Endodermal cell (in vitro differentiated cells): ENCODE data around the gene FAM163A. TPM values are rescaled to one million over a fixed set of nuclear protein-coding genes. Genes with fewer than 3 reads are reported as not detected.

ENCODE experiments used
- DNase-seq: peaks from one replicate; pipeline ENCODE4 v3.0.0-alpha.2; 2017
- H3K27ac ChIP-seq: 2 replicates; pipeline ENCODE4 v1.5.1; 2013; ENCODE audit warnings: mild to moderate bottlenecking, low read depth, low read length, moderate library complexity
- H3K27me3 ChIP-seq: 2 replicates; pipeline ENCODE4 v1.6.1; 2013; ENCODE audit warnings: mild to moderate bottlenecking, low read length, moderate library complexity; ENCODE audit not compliant: insufficient read depth, control insufficient read depth, poor library complexity, severe bottlenecking
- H3K36me3 ChIP-seq: 2 replicates; pipeline ENCODE4 v1.7.0; 2013; ENCODE audit warnings: mild to moderate bottlenecking, low read length, moderate library complexity; ENCODE audit not compliant: control insufficient read depth, insufficient read depth
- H3K4me1 ChIP-seq: one replicate; pipeline ENCODE4 v1.7.0; 2013; ENCODE audit warnings: low read length; ENCODE audit not compliant: control insufficient read depth, insufficient read depth
- H3K4me3 ChIP-seq: 2 replicates; pipeline ENCODE4 v1.5.1; 2013; ENCODE audit warnings: mild to moderate bottlenecking, low read length, moderate library complexity
- H3K9ac ChIP-seq: 2 replicates; pipeline ENCODE4 v1.6.1; 2013; ENCODE audit warnings: mild to moderate bottlenecking, low read length, moderate library complexity; ENCODE audit not compliant: poor library complexity, severe bottlenecking; ENCODE audit errors: extremely low read depth
- H3K9me3 ChIP-seq: 2 replicates; pipeline ENCODE4 v1.6.1; 2013; ENCODE audit warnings: mild to moderate bottlenecking, low read length, moderate library complexity; ENCODE audit not compliant: control insufficient read depth
- H3K27ac Mint-ChIP-seq: 2 replicates; pipeline ENCODE4 v1.8.0; 2020; ENCODE audit warnings: mixed read lengths
- H3K27me3 Mint-ChIP-seq: 2 replicates; pipeline ENCODE4 v1.8.0; 2021; ENCODE audit warnings: mild to moderate bottlenecking, mixed read lengths; ENCODE audit not compliant: insufficient read depth
- H3K36me3 Mint-ChIP-seq: 2 replicates; pipeline ENCODE4 v1.8.0; 2020; ENCODE audit warnings: low read depth, mixed read lengths
- H3K4me1 Mint-ChIP-seq: 2 replicates; pipeline ENCODE4 v1.8.0; 2020; ENCODE audit warnings: mixed read lengths
- H3K4me3 Mint-ChIP-seq: 2 replicates; pipeline ENCODE4 v1.8.0; 2020; ENCODE audit warnings: mild to moderate bottlenecking, moderate library complexity, mixed read lengths
- H3K9me3 Mint-ChIP-seq: 2 replicates; pipeline ENCODE4 v1.8.0; 2020; ENCODE audit warnings: mild to moderate bottlenecking, mixed read lengths
- WGBS, 2 experiments: methylation state at CpG; one replicate each; pipeline versions ENCODE4 v1.1.5 to v1.1.7; 2013; ENCODE audit warnings: missing lambda C conversion rate in 2 of 2, mixed read lengths in 1 of 2; ENCODE audit not compliant: insufficient coverage in 1 of 2, insufficient read length in 1 of 2; 5-methylcytosine and 5-hydroxymethylcytosine counted together
- total RNA-seq, 2 donors: library from RNA; stranded (reverse); fragmentation: NEBNext Ultra II Directional in 1 of 2; extraction: Animal tissue kit (Norgen Biotek cat#: 25700) in 1 of 2; gene quantifications; 2 replicates in 1 of 2; 3 replicates in 1 of 2; pipeline ENCODE4 v1.2.1, GENCODE V29; 2021
- TF ChIP-seq, protein P1 (sequence below): fragments of 200-600 bp; sonication (generic); conservative IDR thresholded peaks from 2 replicates; pipeline ENCODE4 v1.5.0; 2021; ENCODE audit warnings: antibody characterized with exemption, mild to moderate bottlenecking

The FAM163A gene
- total RNA-seq, 2 donors from 2014 or later = not detected

DNA sequence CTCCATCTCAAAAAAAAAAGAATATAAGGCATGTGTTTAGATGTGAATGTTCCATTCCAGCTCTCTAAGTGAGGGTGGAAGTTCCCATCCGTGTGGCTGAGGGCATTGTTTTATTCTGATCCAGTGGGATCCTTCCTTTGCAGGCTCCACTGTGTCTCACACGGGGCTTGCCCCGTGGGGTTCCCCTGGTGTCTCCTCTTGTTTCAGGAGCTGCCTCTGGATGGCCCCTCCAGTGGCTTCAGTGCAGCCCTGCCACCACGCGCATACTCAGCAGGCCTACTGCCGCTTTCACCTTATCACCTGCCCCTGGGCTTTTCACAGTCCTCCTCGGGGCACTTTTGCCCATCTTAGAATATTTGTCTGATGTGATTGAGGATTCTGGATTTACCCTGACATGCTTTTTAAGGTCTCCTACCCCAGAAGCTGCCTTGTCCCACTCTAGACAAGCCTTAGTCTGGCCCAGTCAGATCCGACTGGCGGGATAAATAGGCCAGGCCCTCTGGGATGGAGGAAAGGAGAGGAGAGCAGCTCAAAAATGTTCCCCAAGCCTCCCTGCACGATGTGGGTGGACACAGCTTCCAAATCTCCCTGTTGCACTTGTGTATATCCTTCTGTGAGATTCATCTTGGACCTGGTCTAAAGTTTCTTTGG lies 55.2 kb downstream of the FAM163A start:
- no peaks in the 10 kb centered on the region for H3K36me3 ChIP-seq
- Mint-ChIP-seq H3K36me3 (no peaks in the 10 kb centered on the region), H3K27ac (no peak overlapping the region), H3K4me1 (peaks cover 17% of the 10 kb centered on the region), H3K27me3 (peaks cover 2% of the 10 kb centered on the region), H3K4me3 (no peak overlapping the region), H3K9me3 (no peaks in the 10 kb centered on the region)
- no peak overlapping the region for H3K9ac ChIP-seq
- DNase-seq = no peak
- H3K27ac ChIP-seq = no peak overlapping the region
- WGBS, 2 experiments = 90 to 100% methylated on average over 3 to 10 of the region's 10 CpGs
- H3K4me3 ChIP-seq = no peak overlapping the region
- TF ChIP-seq, protein P1, sequence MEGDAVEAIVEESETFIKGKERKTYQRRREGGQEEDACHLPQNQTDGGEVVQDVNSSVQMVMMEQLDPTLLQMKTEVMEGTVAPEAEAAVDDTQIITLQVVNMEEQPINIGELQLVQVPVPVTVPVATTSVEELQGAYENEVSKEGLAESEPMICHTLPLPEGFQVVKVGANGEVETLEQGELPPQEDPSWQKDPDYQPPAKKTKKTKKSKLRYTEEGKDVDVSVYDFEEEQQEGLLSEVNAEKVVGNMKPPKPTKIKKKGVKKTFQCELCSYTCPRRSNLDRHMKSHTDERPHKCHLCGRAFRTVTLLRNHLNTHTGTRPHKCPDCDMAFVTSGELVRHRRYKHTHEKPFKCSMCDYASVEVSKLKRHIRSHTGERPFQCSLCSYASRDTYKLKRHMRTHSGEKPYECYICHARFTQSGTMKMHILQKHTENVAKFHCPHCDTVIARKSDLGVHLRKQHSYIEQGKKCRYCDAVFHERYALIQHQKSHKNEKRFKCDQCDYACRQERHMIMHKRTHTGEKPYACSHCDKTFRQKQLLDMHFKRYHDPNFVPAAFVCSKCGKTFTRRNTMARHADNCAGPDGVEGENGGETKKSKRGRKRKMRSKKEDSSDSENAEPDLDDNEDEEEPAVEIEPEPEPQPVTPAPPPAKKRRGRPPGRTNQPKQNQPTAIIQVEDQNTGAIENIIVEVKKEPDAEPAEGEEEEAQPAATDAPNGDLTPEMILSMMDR = no peak
- no peaks in the 10 kb centered on the region for H3K9me3 ChIP-seq
- H3K27me3 ChIP-seq = no peaks in the 10 kb centered on the region
- no peaks in the 10 kb centered on the region for H3K4me1 ChIP-seq

DNA sequence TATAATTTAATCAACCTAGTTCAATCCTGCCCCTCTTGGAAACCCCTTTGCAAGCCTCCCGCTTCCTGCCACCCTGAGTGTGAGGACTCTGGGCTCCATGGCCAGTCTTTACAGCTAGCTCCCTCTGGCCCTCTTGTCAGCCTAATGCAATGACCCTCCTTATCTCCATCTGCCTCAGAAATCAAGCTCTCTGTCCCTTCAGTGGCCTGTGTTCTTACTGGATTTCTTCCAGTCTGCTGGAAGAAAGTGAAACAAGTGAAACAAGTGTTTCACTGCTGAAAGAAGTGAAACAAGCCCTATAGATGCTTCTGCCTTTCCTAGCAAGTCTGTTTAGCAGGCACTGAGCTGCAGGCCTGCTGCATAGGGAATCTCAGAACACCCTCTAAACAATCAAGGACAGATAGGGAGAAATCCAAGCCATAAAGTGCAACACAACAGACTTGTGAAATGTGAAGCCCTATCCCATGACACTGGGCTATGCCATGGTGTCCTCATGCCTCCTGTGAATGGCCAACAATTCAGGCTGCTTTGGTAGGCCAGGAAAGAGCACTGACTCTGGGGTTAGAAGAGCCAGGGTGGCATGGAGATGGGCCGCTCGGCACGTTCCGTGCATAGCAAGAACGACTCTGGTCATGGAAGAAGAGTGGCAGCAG lies 55.9 kb downstream of the FAM163A start:
- 91 to 94% methylated on average over 6 of the region's 6 CpGs for WGBS, 2 experiments

DNA sequence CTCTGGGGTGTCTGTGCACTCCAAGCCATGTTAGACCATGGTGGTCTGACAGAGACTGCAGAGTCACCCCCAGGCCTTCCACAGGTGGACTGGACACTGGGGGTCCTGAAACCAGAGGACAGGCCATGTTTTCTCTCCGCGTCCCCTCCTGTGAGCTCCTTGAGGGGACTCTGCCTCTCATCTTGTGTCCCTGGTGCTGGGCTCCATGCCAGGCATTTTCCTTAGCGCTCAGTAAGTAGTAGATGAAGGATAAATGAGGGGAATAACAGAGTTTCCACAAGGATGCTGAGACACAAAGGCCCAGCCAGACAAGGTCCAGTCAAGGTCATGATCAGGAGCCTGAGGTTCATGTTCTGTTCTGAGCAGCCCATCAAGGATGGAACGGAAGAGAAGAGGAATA lies 57.4 kb downstream of the FAM163A start:
- WGBS, 2 experiments = 93% methylated on average over 4 of the region's 4 CpGs; no CpG with 5 or more reads in 1 of the 2 experiments
- H3K27me3 ChIP-seq = no peaks in the 10 kb centered on the region
- H3K4me3 Mint-ChIP-seq = no peak overlapping the region
- DNase-seq = no peak
- no peak overlapping the region for H3K4me3 ChIP-seq
- H3K36me3 ChIP-seq = no peaks in the 10 kb centered on the region
- H3K27ac Mint-ChIP-seq = no peak overlapping the region
- H3K4me1 ChIP-seq = no peaks in the 10 kb centered on the region
- peaks cover 11% of the 10 kb centered on the region for H3K4me1 Mint-ChIP-seq
- no peaks in the 10 kb centered on the region for H3K9me3 Mint-ChIP-seq
- no peak overlapping the region for H3K9ac ChIP-seq
- H3K9me3 ChIP-seq = no peaks in the 10 kb centered on the region
- H3K27me3 Mint-ChIP-seq = peaks cover 2% of the 10 kb centered on the region
- no peak overlapping the region for H3K27ac ChIP-seq
- no peaks in the 10 kb centered on the region for H3K36me3 Mint-ChIP-seq
- TF ChIP-seq, protein P1 = no peak

More for the DNA sequence above, 55.9 kb downstream of the FAM163A start:
- Histone ChIP-seq H3K9me3 (no peaks in the 10 kb centered on the region), H3K9ac (no peak overlapping the region), H3K27ac (no peak overlapping the region), H3K36me3 (no peaks in the 10 kb centered on the region), H3K27me3 (no peaks in the 10 kb centered on the region), H3K4me1 (no peaks in the 10 kb centered on the region), H3K4me3 (no peak overlapping the region)
- Mint-ChIP-seq H3K4me1 (peaks cover 17% of the 10 kb centered on the region), H3K4me3 (no peak overlapping the region), H3K27me3 (peaks cover 2% of the 10 kb centered on the region), H3K36me3 (no peaks in the 10 kb centered on the region), H3K9me3 (no peaks in the 10 kb centered on the region), H3K27ac (no peak overlapping the region)
- no peak for DNase-seq
- TF ChIP-seq, protein P1 = no peak
